SU-DHL-6 (cell line): Measurements from ENCODE around the gene GATD1.

Experiments
- H2AFZ ChIP-seq: fragments of 200-600 bp; sonication (generic); 2 replicates; pipeline ENCODE4 v1.6.1; 2014; ENCODE audit warnings: low read depth, mild to moderate bottlenecking, moderate library complexity, mixed read lengths, antibody characterized with exemption, low read length; ENCODE audit not compliant: severe bottlenecking
- H3F3A ChIP-seq: fragments of 200-600 bp; shearing (Covaris generic); 2 replicates; pipeline ENCODE4 v1.6.0; 2016; ENCODE audit warnings: antibody characterized with exemption, mild to moderate bottlenecking; ENCODE audit not compliant: insufficient read depth
- H3K27ac ChIP-seq: fragments of 200-600 bp; sonication (generic); 2 replicates; pipeline ENCODE4 v1.5.1; 2016; ENCODE audit warnings: low read depth, mild to moderate bottlenecking, low read length, moderate library complexity, mixed read lengths
- H3K27me3 ChIP-seq: fragments of 200-600 bp; sonication (generic), shearing (Covaris generic); 2 replicates; pipeline ENCODE4 v1.6.0; 2014; ENCODE audit warnings: mild to moderate bottlenecking, low read length
- H3K36me3 ChIP-seq: fragments of 200-600 bp; sonication (generic); 2 replicates; pipeline ENCODE4 v1.6.1; 2014; ENCODE audit warnings: mild to moderate bottlenecking, low read length, mixed read lengths
- H3K4me2 ChIP-seq: fragments of 300-600, 200-600 bp; shearing (Covaris generic), sonication (generic); 2 replicates; pipeline ENCODE4 v1.6.0; 2014; ENCODE audit warnings: low read length, low read depth, mild to moderate bottlenecking; ENCODE audit not compliant: poor library complexity, severe bottlenecking
- H3K4me3 ChIP-seq: fragments of 200-600 bp; sonication (generic); 2 replicates; pipeline ENCODE4 v1.5.1; 2014; ENCODE audit warnings: antibody characterized with exemption, low read length, mild to moderate bottlenecking, mixed read lengths; ENCODE audit not compliant: insufficient read depth, poor library complexity, severe bottlenecking
- H3K79me2 ChIP-seq: fragments of 200-600 bp; sonication (generic); 2 replicates; pipeline ENCODE4 v1.6.1; 2014; ENCODE audit warnings: mild to moderate bottlenecking, low read length, moderate library complexity; ENCODE audit not compliant: insufficient read depth
- H3K9ac ChIP-seq: fragments of 200-600 bp; sonication (generic); 2 replicates; pipeline ENCODE4 v1.7.0; 2014; ENCODE audit warnings: mild to moderate bottlenecking, low read length
- H3K9me2 ChIP-seq: fragments of 200-600 bp; sonication (generic); replicated peaks from 2 replicates; pipeline ENCODE4 v1.6.1; 2014; ENCODE audit warnings: low read length; ENCODE audit not compliant: insufficient read depth
- H3K9me3 ChIP-seq: fragments of 200-600 bp; sonication (generic); 2 replicates; pipeline ENCODE4 v1.6.1; 2014; ENCODE audit warnings: low read length, mixed read lengths; ENCODE audit not compliant: insufficient read depth
- H4K20me1 ChIP-seq: fragments of 200-600 bp; sonication (generic); 2 replicates; pipeline ENCODE4 v1.6.1; 2014; ENCODE audit warnings: low read depth, mild to moderate bottlenecking, antibody characterized with exemption, low read length, moderate library complexity, mixed read lengths
- CTCF ChIP-seq: fragments of 200-600 bp; sonication (generic); IDR thresholded peaks from one replicate; pipeline ENCODE4 v1.5.1; 2017; ENCODE audit warnings: antibody characterized with exemption, mild to moderate bottlenecking, low read length, moderate library complexity; ENCODE audit not compliant: insufficient read depth, poor library complexity, severe bottlenecking
- EZH2phosphoT487 ChIP-seq: fragments of 200-600 bp; sonication (generic), shearing (Covaris generic); conservative IDR thresholded peaks from 2 replicates; pipeline ENCODE4 v1.6.1; 2018; ENCODE audit warnings: mild to moderate bottlenecking, antibody characterized with exemption, low read length, moderate library complexity, mixed read lengths

GATD1 gene

GRCh38 chr11:802693-803466, 25.6 kb upstream of the GATD1 start:
- H3K27ac ChIP-seq: no peak overlapping the region
- no peaks in the 10 kb centered on the region for H4K20me1 ChIP-seq
- H3K36me3 ChIP-seq: no peaks in the 10 kb centered on the region
- H2AFZ ChIP-seq: no peak overlapping the region
- TF ChIP-seq EZH2phosphoT487: no peak
- peaks cover 4% of the 10 kb centered on the region for H3F3A ChIP-seq
- no peaks in the 10 kb centered on the region for H3K9me3 ChIP-seq
- H3K9ac ChIP-seq: no peak overlapping the region
- no peak overlapping the region for H3K4me2 ChIP-seq
- H3K27me3 ChIP-seq: no peaks in the 10 kb centered on the region
- no peaks in the 10 kb centered on the region for H3K9me2 ChIP-seq
- peaks cover 2% of the 10 kb centered on the region for H3K79me2 ChIP-seq
- no peak overlapping the region for H3K4me3 ChIP-seq

GRCh38 chr11:802018-802617, 24.8 kb upstream of the GATD1 start:
- no peaks in the 10 kb centered on the region for H3K79me2 ChIP-seq
- H4K20me1 ChIP-seq: no peaks in the 10 kb centered on the region
- H3K4me2 ChIP-seq: no peak overlapping the region
- H3K9ac ChIP-seq: no peak overlapping the region
- no peak overlapping the region for H2AFZ ChIP-seq
- H3K9me3 ChIP-seq: no peaks in the 10 kb centered on the region
- H3F3A ChIP-seq: no peaks in the 10 kb centered on the region; the same call in 1 of the 2 replicates
- no peak overlapping the region for H3K4me3 ChIP-seq
- H3K9me2 ChIP-seq: no peaks in the 10 kb centered on the region
- TF ChIP-seq EZH2phosphoT487 (no peak), CTCF (no peak)
- no peak overlapping the region for H3K27ac ChIP-seq
- no peaks in the 10 kb centered on the region for H3K36me3 ChIP-seq
- H3K27me3 ChIP-seq: no peaks in the 10 kb centered on the region

- H3K27me3 ChIP-seq: no peaks in the 10 kb centered on the region
- peaks cover 2% of the 10 kb centered on the region; the same call in 1 of the 2 replicates for H4K20me1 ChIP-seq
- no peak overlapping the region for H3K27ac ChIP-seq
- no peak overlapping the region for H3K4me2 ChIP-seq
- H2AFZ ChIP-seq: no peak overlapping the region
- H3K79me2 ChIP-seq: peaks cover 8% of the 10 kb centered on the region; the same call in 1 of the 2 replicates
- H3K9ac ChIP-seq: no peak overlapping the region
- TF ChIP-seq EZH2phosphoT487 (no peak), CTCF (no peak)
- peaks cover 4% of the 10 kb centered on the region for H3F3A ChIP-seq
- H3K9me3 ChIP-seq: no peaks in the 10 kb centered on the region
- H3K9me2 ChIP-seq: no peaks in the 10 kb centered on the region
- H3K4me3 ChIP-seq: no peak overlapping the region
- no peaks in the 10 kb centered on the region for H3K36me3 ChIP-seq
Observed at GRCh38 chr11:801097-801780, 24.0 kb upstream of the GATD1 start.
